HEK293T (cell line): ENCODE measurements around the gene CUX1.

Source experiments
- ARNT ChIP-seq: fragments of 450-650 bp; IDR thresholded peaks from 2 replicates; pipeline ENCODE4 v1.6.1; 2017; ENCODE audit warnings: mild to moderate bottlenecking
- ELF4 ChIP-seq: fragments of 450-650 bp; IDR thresholded peaks from 2 replicates; pipeline ENCODE4 v1.6.1; 2017; ENCODE audit warnings: antibody characterized with exemption

DNA sequence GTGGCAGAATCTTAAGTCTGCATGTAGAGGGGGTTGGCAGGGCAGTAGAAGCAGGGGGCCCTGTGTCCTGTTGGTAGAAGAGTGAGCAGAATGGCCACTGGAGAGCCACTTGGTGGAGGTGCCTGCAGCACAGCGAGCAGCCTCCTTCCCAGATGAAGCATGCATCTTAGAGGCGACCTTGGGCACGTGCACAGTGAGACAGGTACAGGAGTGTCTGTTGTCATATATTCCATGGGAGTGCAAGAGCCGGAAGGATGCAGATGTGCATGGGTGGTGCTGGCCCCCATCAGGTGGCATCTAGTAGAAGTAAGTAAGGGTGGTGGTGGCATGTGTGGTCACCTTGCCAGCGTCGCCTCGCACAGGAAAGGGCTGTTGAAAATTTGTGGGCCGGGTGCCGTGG is 53.9 kb downstream of the CUX1 start:
- TF ChIP-seq ARNT, result no peak
- TF ChIP-seq ELF4, result no peak
